GM19025 (cell line): ENCODE measurements around the gene TRIP13.
A peak's percentile ranks its signal among the peaks of the same experiment; 100 is the strongest.
"Not testable (repeated sequence)": the region's sequence is repeated elsewhere in the genome, so short reads cannot be mapped to it uniquely, and the experiment has no call there.

Experiments
- ATAC-seq: cut with Tn5 transposase; IDR thresholded peaks from one replicate; pipeline ENCODE4 v1.9.1; 2021; ENCODE audit warnings: mild to moderate bottlenecking, low read depth, moderate library complexity; ENCODE audit not compliant: unreplicated experiment

TRIP13 gene

GRCh38 chr5:889075-889710, 3.5 kb upstream of the TRIP13 start:
- ATAC-seq: no peak

GRCh38 chr5:891117-891836, 1.4 kb upstream of the TRIP13 start:
- no peak for ATAC-seq

GRCh38 chr5:891837-892393, 769 bp upstream of the TRIP13 start:
- ATAC-seq: peak; percentile 6

GRCh38 chr5:893137-893506, 438 bp downstream of the TRIP13 start:
- no peak for ATAC-seq

- ATAC-seq: no peak
These were observed 1.0 kb downstream of the TRIP13 start for GRCh38 chr5:893711-894110.

- ATAC-seq: no peak
These were observed 8.1 kb downstream of the TRIP13 start for GRCh38 chr5:900781-901180.

- ATAC-seq: no peak
These were observed 9.6 kb downstream of the TRIP13 start for GRCh38 chr5:902129-902916.

- ATAC-seq: no peak
These were observed 11.0 kb downstream of the TRIP13 start for GRCh38 chr5:903756-904096.

- no peak for ATAC-seq
These were observed 12.5 kb downstream of the TRIP13 start for GRCh38 chr5:905139-905642.

GRCh38 chr5:907366-907910, 14.8 kb downstream of the TRIP13 start:
- no peak for ATAC-seq

GRCh38 chr5:908172-908571, 15.5 kb downstream of the TRIP13 start:
- ATAC-seq: no peak

- ATAC-seq: no peak
These were observed 16.4 kb downstream of the TRIP13 start for GRCh38 chr5:909086-909485.

GRCh38 chr5:909994-910768, 17.5 kb downstream of the TRIP13 start:
- ATAC-seq: no peak

GRCh38 chr5:910769-911160, 18.1 kb downstream of the TRIP13 start:
- ATAC-seq: no peak

- ATAC-seq: no peak
These were observed 18.9 kb downstream of the TRIP13 start for GRCh38 chr5:911601-912000.

GRCh38 chr5:912280-913091, 19.8 kb downstream of the TRIP13 start:
- ATAC-seq: no peak

- no peak for ATAC-seq
These were observed 21.5 kb downstream of the TRIP13 start for GRCh38 chr5:914174-914573.

GRCh38 chr5:914612-915011, 21.9 kb downstream of the TRIP13 start:
- ATAC-seq: no peak

GRCh38 chr5:915346-915745, 22.7 kb downstream of the TRIP13 start:
- ATAC-seq: not testable (repeated sequence)
